ENCODE measurements around the gene B3GNT9. TPM values are rescaled to one million over a fixed set of nuclear protein-coding genes. Genes with fewer than 3 reads are reported as not detected.

The B3GNT9 gene
- polyA plus RNA-seq, 2 donors, result 3.5 to 4.1 TPM

DNA sequence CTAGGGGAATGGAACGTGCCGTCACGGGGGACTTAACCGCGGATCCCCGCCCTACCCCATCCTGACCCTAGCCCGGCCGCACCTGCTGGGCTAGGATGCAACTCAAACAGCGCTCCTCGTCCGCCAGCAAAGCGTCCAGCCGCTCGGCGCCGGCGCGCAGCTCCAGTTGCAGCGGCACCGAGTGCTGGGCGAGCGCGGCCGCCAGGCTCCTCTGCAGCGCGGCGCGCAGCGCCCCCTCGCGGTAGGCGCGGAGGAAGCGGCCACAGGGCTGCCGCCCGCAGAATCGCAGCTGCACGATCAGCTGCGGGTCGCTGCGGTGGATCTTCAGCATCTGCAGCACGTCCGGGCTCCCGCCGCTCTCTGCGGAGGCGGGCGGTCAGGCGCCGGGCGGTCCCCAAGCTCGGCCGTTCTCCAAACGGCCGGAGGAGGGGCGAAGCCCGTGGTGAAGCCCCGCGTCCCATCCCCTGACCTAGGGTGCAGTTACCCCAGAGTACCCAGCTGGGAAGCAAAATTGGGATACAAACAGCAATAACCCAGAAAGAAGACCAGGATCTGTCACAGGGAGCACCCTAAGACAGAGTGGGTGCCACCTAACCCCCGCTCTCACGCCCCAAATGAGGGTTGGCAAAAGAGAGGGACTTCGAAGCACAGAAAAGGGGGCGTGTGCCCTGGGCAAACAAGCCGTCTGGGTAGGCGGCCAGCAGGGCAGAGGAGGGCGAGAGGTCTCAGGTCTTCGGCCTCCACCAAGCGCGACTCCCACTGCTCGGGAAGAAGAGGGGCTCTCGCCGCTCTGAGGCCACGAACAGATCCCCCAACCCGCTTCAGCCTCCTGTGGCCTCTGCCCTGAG is 4.7 kb upstream of the B3GNT9 start:
- peak overlapping the region in 1 of 2 donors; percentile 6 for H3K27ac ChIP-seq (ENCODE audit: low read depth in 2 of 2, low read length in 1 of 2)
- no peaks in the 10 kb centered on the region for H3K27me3 ChIP-seq (ENCODE audit: control insufficient read depth in 1 of 2, insufficient read depth in 2 of 2, low read length in 2 of 2)
- H3K4me3 ChIP-seq (ENCODE audit: low read depth in 1 of 2, low read length in 2 of 2), result no peak overlapping the region
- WGBS, 2 donors, result 12 to 13% methylated on average over 69 to 74 of the region's 74 CpGs
- no peaks in the 10 kb centered on the region for H3K9me3 ChIP-seq (ENCODE audit: control insufficient read depth in 2 of 2, insufficient read depth in 1 of 2, low read depth in 1 of 2, low read length in 1 of 2)
- no peaks in the 10 kb centered on the region for H3K36me3 ChIP-seq (ENCODE audit: control insufficient read depth in 2 of 2, insufficient read depth in 2 of 2, low read length in 1 of 2)
- peaks cover 0 to 19% of the 10 kb centered on the region in 2 donors for H3K4me1 ChIP-seq (ENCODE audit: control insufficient read depth in 2 of 2, insufficient read depth in 2 of 2, low read length in 1 of 2)

DNA sequence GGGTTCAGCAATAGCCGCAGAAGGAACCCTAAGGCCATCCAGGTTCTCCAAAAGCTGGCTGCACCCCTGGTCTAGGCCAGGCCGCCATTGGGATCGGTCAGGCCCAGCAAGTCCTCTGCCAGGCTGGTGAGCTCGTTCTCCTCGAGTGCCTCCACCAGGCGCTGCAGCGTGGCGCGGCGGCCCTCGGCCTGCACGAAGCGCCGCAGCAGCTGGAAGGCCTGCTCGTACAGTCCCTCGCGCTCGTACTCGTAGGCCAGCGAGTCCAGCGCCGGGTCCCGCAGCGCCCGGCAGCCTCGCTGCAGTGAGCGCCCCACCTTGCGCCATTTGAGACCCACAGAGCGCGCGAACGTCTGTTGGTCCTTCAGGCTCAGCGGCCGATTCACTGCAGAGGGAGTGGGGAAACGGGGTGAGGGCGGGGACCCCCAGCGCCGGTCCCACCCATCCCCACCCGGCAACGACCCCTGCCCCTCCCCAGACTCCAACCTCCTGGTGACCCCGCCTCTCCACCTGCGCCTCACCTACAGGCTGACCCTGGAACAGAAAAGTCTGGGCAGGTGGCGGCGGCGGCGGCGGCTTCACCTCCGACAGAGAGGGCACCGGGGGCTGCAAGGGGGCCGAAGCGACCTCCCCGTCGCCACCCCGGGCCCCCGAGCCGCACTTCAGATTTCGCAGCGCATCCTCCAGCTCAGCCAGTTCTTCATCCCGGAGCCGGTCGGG is 3.9 kb upstream of the B3GNT9 start:
- H3K36me3 ChIP-seq (ENCODE audit: control insufficient read depth in 2 of 2, insufficient read depth in 2 of 2, low read length in 1 of 2), result no peaks in the 10 kb centered on the region
- no peaks in the 10 kb centered on the region for H3K27me3 ChIP-seq (ENCODE audit: control insufficient read depth in 1 of 2, insufficient read depth in 2 of 2, low read length in 2 of 2)
- no peak overlapping the region for H3K4me3 ChIP-seq (ENCODE audit: low read depth in 1 of 2, low read length in 2 of 2)
- WGBS, 2 donors, result 43% methylated on average over 60 to 61 of the region's 61 CpGs
- peaks cover 0 to 22% of the 10 kb centered on the region in 2 donors for H3K4me1 ChIP-seq (ENCODE audit: control insufficient read depth in 2 of 2, insufficient read depth in 2 of 2, low read length in 1 of 2)
- no peak overlapping the region for H3K27ac ChIP-seq (ENCODE audit: low read depth in 2 of 2, low read length in 1 of 2)
- no peaks in the 10 kb centered on the region for H3K9me3 ChIP-seq (ENCODE audit: control insufficient read depth in 2 of 2, insufficient read depth in 1 of 2, low read depth in 1 of 2, low read length in 1 of 2)

DNA sequence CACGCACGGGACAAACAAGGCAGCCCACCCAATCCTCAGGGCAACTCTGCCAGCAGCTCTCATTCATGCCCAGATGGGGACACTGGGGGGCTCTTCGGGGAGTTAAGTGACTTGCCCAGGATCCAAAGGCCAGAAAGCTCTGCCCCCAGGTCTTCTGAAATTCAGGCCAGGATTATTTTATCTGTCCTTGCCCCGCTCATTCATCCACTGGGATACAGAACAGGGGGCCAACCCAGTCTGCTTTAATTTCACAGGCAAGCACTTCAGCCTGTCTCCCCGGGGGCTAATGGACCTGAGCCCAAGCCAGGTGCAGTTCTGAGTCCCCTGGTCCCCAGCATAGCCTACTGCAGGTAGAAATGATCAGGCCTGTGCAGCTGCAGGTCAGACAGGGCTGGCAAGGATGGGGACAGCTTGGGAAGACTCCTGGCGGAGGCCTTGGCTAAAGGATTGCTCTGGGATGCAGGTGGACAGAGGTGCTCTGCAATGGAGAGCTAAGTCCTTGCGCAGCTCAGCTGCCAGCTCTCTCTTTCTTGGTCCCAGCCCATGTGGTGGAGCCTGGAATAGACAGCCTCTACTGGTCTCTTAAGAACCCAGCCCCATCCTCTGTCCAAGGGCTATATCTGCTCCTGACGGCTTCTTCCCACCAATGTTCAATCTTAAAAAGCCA is 766 bp upstream of the B3GNT9 start:
- peak overlapping the region in 1 of 2 donors; percentile 55 for H3K4me3 ChIP-seq (ENCODE audit: low read depth in 1 of 2, low read length in 2 of 2)
- peaks cover 0 to 20% of the 10 kb centered on the region in 2 donors for H3K36me3 ChIP-seq (ENCODE audit: control insufficient read depth in 2 of 2, insufficient read depth in 2 of 2, low read length in 1 of 2)
- 46 to 57% methylated on average over 8 of the region's 8 CpGs for WGBS, 2 donors
- H3K27ac ChIP-seq (ENCODE audit: low read depth in 2 of 2, low read length in 1 of 2), result peak overlapping the region in 1 of 2 donors; percentile 76
- no peaks in the 10 kb centered on the region for H3K27me3 ChIP-seq (ENCODE audit: control insufficient read depth in 1 of 2, insufficient read depth in 2 of 2, low read length in 2 of 2)
- no peaks in the 10 kb centered on the region for H3K9me3 ChIP-seq (ENCODE audit: control insufficient read depth in 2 of 2, insufficient read depth in 1 of 2, low read depth in 1 of 2, low read length in 1 of 2)
- H3K4me1 ChIP-seq (ENCODE audit: control insufficient read depth in 2 of 2, insufficient read depth in 2 of 2, low read length in 1 of 2), result peaks cover 0 to 21% of the 10 kb centered on the region in 2 donors

DNA sequence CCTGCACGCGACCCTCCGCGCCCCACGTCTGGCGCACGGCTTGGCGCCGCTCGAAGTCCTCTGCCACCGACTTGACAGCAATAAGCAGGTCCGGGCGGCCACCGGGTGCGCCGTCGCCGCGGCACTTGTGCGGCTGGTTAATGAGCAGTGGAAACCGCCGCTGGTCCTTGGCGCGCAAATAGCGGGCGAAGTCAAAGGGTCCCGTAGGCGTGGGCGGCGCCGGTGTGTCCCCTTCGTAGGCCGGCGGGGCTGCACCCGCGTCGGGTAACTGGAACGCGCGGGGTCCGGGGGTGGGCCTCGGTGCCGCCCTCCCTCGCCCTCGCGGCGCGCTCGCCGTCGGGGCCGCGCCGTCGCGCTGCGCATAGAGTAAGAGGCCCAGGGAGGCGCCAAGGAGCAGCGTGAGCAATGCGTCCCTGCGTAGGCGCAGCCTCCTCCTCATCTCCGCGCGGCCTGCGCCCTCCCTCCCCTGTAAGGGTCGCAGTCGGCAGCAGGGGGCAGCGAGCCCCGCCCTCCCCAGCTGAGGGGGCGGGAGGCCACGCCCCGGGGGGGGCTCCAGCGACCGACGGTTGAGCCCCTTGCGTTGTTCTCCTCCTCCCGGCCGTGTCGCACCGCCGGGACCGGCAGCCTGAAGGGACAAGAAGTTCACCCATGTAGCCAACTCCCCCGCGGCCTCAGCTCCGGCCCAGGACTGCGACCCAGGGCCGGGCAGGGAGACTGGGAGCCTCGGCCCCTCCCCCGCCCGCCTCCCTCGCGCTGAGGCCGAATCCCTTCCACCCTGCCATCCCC is 558 bp downstream of the B3GNT9 start:
- Histone ChIP-seq H3K4me3 (ENCODE audit: low read depth in 1 of 2, low read length in 2 of 2) (peak overlapping the region; percentile 55 to 64), H3K27ac (ENCODE audit: low read depth in 2 of 2, low read length in 1 of 2) (peak overlapping the region; percentile 67 to 76), H3K36me3 (ENCODE audit: control insufficient read depth in 2 of 2, insufficient read depth in 2 of 2, low read length in 1 of 2) (peaks cover 3 to 30% of the 10 kb centered on the region in 2 donors), H3K9me3 (ENCODE audit: control insufficient read depth in 2 of 2, insufficient read depth in 1 of 2, low read depth in 1 of 2, low read length in 1 of 2) (no peaks in the 10 kb centered on the region), H3K27me3 (ENCODE audit: control insufficient read depth in 1 of 2, insufficient read depth in 2 of 2, low read length in 2 of 2) (no peaks in the 10 kb centered on the region), H3K4me1 (ENCODE audit: control insufficient read depth in 2 of 2, insufficient read depth in 2 of 2, low read length in 1 of 2) (peaks cover 0 to 16% of the 10 kb centered on the region in 2 donors)
- 9 to 12% methylated on average over 58 to 94 of the region's 94 CpGs for WGBS, 2 donors

DNA sequence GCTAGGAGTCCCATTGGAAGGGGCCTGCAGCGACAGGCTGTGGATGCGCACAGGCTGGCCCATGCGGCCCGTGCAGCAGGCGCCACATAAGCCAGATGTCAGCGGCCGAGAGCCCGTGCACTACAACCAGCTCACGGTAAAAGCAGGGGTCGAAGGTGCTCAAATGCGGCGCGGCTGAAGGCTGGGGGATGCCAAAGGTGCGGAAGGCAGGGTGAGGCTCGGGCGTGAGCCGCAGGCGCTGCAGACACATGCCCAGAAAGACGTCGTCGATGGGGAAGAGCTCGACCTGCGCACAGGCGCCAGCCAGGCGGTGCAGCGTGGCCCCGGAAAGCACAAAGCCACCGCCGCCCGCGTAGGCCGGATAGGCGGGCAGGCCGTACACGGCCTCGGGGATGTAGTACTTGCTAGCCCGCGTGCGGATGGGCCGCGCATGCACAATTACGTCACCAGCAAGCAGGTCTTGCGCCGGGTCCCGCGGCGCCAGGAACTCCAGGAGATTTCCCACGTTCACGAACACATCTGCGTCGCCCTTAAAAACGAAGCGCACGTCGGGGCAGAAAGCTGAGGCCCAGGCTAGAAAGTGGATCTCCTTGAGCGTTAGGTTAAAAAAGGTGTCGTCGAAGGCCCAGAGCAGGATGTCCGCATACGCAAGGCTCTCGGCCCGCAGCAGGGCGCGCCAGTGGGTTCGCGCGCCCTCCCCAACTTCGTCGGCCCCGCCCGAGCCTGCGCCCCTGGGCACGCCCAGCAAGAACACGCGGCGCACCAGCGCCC is 1.3 kb downstream of the B3GNT9 start:
- Histone ChIP-seq H3K27ac (ENCODE audit: low read depth in 2 of 2, low read length in 1 of 2) (no peak overlapping the region), H3K27me3 (ENCODE audit: control insufficient read depth in 1 of 2, insufficient read depth in 2 of 2, low read length in 2 of 2) (no peaks in the 10 kb centered on the region), H3K4me3 (ENCODE audit: low read depth in 1 of 2, low read length in 2 of 2) (no peak overlapping the region), H3K36me3 (ENCODE audit: control insufficient read depth in 2 of 2, insufficient read depth in 2 of 2, low read length in 1 of 2) (peaks cover 3 to 37% of the 10 kb centered on the region in 2 donors), H3K4me1 (ENCODE audit: control insufficient read depth in 2 of 2, insufficient read depth in 2 of 2, low read length in 1 of 2) (peaks cover 0 to 12% of the 10 kb centered on the region in 2 donors), H3K9me3 (ENCODE audit: control insufficient read depth in 2 of 2, insufficient read depth in 1 of 2, low read depth in 1 of 2, low read length in 1 of 2) (no peaks in the 10 kb centered on the region)
- 73 to 74% methylated on average over 77 of the region's 77 CpGs for WGBS, 2 donors

DNA sequence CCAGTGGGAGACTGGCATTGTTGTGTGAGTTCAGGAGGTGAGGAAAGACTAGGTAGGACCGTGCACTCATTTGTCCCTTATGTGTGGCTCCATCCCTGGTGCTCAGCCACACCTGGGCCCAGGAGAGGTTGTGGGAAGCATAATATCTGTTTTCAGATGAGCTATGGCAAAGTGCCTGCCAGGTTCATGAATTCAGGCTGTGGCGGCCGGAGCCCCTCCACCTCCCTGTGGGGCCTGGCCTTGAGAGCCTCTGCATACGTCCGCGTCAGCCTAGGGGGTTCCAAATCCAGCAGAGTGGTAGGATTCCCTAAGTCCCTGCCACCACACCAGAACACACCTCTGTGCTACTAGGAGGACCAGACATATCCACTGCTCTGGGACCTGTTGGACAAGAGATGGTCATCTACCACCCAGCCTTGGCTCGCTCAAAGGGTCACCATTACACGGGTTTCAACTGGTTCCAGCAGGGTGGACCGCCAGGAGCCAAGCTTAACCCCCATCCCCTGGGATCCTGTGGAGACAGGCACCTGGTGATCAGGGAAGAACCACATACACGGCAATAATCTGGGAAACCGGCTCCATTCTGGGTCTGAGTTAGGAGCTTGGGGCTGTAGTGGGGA is 2.0 kb downstream of the B3GNT9 start:
- peaks cover 0 to 12% of the 10 kb centered on the region in 2 donors for H3K4me1 ChIP-seq (ENCODE audit: control insufficient read depth in 2 of 2, insufficient read depth in 2 of 2, low read length in 1 of 2)
- 85 to 92% methylated on average over 11 of the region's 11 CpGs for WGBS, 2 donors
- no peaks in the 10 kb centered on the region for H3K27me3 ChIP-seq (ENCODE audit: control insufficient read depth in 1 of 2, insufficient read depth in 2 of 2, low read length in 2 of 2)
- no peak overlapping the region for H3K27ac ChIP-seq (ENCODE audit: low read depth in 2 of 2, low read length in 1 of 2)
- H3K36me3 ChIP-seq (ENCODE audit: control insufficient read depth in 2 of 2, insufficient read depth in 2 of 2, low read length in 1 of 2), result peaks cover 3 to 41% of the 10 kb centered on the region in 2 donors
- H3K9me3 ChIP-seq (ENCODE audit: control insufficient read depth in 2 of 2, insufficient read depth in 1 of 2, low read depth in 1 of 2, low read length in 1 of 2), result no peaks in the 10 kb centered on the region
- H3K4me3 ChIP-seq (ENCODE audit: low read depth in 1 of 2, low read length in 2 of 2), result no peak overlapping the region

DNA sequence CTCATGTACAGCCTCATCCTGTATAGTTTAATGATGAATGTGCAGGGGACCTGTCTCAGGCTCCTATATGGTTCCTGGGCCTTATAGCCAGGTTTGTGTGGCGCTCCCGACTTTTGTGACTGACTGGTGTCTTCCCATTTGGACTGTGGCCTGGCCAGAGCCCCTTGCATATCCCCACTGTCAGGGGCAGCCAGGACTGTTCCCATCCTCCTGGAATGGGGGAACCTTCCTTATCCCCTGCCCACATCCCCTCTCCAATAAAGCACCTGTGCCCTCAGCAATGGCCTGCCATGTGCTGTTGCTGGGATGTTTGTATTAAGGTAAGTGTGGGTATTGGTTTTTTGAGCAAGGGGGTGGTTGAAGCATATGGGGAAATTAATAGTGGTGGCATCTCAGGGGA is 2.6 kb downstream of the B3GNT9 start:
- WGBS, 2 donors, result 85 to 88% methylated on average over 2 of the region's 2 CpGs
- H3K9me3 ChIP-seq (ENCODE audit: control insufficient read depth in 2 of 2, insufficient read depth in 1 of 2, low read depth in 1 of 2, low read length in 1 of 2), result no peaks in the 10 kb centered on the region
- H3K27me3 ChIP-seq (ENCODE audit: control insufficient read depth in 1 of 2, insufficient read depth in 2 of 2, low read length in 2 of 2), result no peaks in the 10 kb centered on the region
- no peak overlapping the region for H3K27ac ChIP-seq (ENCODE audit: low read depth in 2 of 2, low read length in 1 of 2)
- H3K4me1 ChIP-seq (ENCODE audit: control insufficient read depth in 2 of 2, insufficient read depth in 2 of 2, low read length in 1 of 2), result peaks cover 0 to 12% of the 10 kb centered on the region in 2 donors
- H3K4me3 ChIP-seq (ENCODE audit: low read depth in 1 of 2, low read length in 2 of 2), result no peak overlapping the region
- peaks cover 3 to 45% of the 10 kb centered on the region in 2 donors for H3K36me3 ChIP-seq (ENCODE audit: control insufficient read depth in 2 of 2, insufficient read depth in 2 of 2, low read length in 1 of 2)

DNA sequence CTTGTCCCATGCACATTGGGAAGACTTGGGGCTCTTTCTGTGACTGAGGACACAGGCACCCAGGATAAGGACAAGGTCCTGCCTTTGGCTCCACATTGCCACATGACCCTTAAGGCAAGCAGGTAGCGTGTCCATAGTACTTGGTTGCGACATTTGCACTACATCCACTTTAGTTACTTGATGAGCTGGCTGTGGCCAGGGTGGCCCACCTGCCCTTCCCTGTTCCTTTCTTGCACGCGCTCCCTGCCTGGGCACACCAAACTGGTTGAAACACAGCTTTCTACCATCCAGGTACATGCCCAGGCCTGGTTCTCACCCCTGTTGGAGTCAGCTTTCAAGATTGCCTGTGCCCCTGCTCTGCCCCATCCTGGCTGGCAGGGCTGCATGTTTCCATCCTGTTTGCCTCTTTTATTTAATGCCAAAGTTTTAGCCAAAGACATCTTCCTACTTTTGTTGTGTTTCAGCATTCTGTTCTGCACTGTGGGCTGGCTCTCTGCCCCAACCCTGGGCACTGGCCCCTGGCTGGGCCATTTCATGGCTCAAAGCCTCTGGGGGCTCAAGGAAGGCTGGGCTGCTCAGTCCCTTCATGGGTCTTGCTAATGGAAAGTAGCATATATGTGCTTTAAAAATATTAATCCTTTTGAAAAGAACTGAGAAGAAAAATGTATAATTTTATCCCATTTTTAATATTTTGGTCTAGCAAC is 3.2 kb downstream of the B3GNT9 start:
- Histone ChIP-seq H3K4me3 (ENCODE audit: low read depth in 1 of 2, low read length in 2 of 2) (no peak overlapping the region), H3K27me3 (ENCODE audit: control insufficient read depth in 1 of 2, insufficient read depth in 2 of 2, low read length in 2 of 2) (no peaks in the 10 kb centered on the region), H3K9me3 (ENCODE audit: control insufficient read depth in 2 of 2, insufficient read depth in 1 of 2, low read depth in 1 of 2, low read length in 1 of 2) (no peaks in the 10 kb centered on the region), H3K36me3 (ENCODE audit: control insufficient read depth in 2 of 2, insufficient read depth in 2 of 2, low read length in 1 of 2) (peaks cover 3 to 50% of the 10 kb centered on the region in 2 donors), H3K27ac (ENCODE audit: low read depth in 2 of 2, low read length in 1 of 2) (peak overlapping the region in 1 of 2 donors; percentile 23), H3K4me1 (ENCODE audit: control insufficient read depth in 2 of 2, insufficient read depth in 2 of 2, low read length in 1 of 2) (peaks cover 0 to 12% of the 10 kb centered on the region in 2 donors)
- 58 to 62% methylated on average over 4 of the region's 4 CpGs for WGBS, 2 donors
